LHCN-M2 (cell line): Measurements from ENCODE around the gene MYO7B. TPM values are rescaled to one million over a fixed set of nuclear protein-coding genes. Genes with fewer than 3 reads are reported as not detected.

ENCODE experiments used
- DNase-seq: peaks from one replicate; pipeline ENCODE4 v3.0.0-alpha.2; 2012; ENCODE audit warnings: low read depth
- total RNA-seq: library from RNA; depleted of rRNA; stranded (reverse); fragments of >200 nt; gene quantifications from 2 replicates; pipeline ENCODE4 v1.2.3, GENCODE V29; 2014

The MYO7B gene
- total RNA-seq, 1 experiment from 2014 or later, result 0.29 TPM

DNA sequence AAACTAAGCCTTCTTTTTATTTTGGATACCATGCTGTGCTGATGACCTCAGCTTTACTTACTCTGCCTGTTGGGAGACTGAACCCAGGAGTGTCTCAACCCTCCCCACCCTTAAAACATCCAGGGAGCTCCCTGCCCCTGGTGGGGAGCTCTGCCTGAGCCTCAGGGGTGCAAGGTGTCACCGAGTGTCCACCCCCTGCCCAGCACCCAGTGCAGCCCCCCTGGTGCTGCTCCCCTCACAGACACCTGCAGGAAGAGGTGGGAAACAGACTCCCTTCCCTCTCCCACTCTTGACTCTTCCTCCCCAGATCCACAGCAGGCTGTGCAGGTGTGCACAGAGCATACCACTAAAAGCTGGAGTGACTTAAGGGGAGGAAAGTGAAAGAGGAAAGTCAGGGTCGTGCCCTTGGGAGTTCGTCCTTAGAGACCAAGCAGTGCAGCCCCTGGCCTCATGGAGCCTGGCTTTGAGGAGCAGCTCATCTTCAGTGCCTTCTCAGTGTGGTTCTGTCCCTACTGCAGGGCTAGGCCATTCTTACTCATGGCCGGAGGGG, 51.3 kb downstream of the MYO7B start:
- no peak for DNase-seq

DNA sequence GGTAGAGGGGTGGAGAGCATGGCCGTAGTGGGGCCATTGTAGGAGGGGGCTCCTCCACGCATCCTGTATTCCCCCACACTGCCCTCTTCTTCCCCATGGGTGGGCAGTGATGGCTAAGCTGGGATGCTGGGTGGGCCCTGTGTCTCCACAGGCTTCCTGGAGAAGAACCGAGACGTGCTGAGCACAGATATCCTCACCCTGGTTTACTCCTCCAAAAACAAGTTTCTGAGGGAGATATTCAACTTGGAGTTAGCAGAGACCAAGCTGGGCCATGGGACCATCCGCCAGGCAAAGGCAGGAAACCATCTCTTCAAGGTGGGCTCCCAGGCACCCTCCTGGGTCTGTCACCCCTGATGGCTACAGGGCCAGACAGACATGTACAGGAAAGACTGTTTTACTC, 52.8 kb downstream of the MYO7B start:
- DNase-seq, result no peak

DNA sequence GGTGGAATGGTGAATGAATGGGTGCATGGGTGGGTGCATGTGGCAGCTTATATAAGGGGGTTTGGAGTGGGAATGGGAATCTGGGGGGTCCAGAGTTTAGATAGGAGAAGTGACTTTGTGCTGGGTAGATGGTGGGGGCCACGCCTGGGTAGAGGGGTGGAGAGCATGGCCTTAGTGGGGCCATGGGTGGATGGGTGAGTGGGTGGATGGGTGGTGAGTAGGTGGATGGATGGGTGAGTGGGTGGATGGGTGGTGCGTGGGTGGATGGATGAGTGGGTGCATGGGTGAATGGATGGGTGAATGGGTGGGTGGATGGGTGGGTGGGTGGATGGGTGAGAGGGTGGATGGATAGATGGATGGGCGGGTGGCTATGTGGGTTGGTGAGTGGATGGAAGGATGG, 53.9 kb downstream of the MYO7B start:
- no peak for DNase-seq

DNA sequence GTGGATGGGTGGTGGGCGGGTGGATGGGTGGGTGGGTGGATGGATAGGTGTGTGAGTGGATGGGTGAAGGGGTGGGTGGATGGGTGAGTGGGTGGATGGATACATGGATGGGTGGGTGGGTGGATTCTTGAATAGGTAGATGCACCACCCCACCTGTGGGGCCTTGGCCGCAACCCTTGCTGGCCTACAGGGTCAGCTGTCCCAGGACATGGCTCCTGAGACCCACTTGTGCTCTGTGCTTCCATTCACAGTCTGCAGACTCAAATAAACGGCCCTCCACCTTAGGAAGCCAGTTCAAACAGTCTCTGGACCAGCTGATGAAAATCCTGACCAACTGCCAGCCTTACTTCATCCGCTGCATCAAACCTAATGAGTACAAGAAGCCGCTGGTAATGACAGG, 54.4 kb downstream of the MYO7B start:
- DNase-seq, result no peak

DNA sequence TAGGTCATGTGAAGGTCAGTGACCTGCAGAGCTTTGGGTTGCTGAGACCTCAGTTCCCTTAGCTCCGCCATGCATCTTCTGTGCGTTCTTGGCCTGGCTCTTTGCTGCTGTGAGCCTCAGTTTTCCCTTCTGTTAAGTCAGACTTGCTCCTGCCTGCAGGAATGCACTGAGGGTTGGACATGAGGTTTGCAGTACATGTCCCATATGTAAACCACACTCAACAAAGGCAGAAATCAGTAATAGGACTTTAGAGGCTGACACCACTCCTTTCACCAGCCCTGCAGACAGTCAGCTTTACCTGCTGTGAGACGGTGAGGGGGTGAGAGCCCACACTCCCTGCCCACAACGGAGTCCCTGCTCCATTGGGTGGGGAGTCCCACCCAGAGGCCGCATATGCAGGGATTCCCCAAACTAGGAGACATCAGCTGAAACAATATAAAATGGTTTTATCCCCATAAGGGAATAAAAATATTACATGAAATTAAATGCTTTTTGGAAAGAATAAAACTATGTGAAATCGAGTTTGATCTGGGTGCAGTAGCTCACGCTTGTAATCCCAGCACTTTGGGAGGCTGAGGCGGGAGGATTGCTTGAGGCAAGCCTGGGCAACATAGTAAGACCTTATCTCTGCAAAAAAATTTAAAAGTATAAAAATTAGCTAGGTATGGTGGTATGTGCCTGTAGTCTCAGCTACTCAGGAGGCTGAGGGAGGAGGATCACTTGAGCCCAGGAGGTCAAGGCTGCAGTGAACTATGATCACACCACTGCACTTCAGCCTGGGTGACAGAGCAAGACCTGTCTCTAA, 55.1 kb downstream of the MYO7B start:
- no peak for DNase-seq

DNA sequence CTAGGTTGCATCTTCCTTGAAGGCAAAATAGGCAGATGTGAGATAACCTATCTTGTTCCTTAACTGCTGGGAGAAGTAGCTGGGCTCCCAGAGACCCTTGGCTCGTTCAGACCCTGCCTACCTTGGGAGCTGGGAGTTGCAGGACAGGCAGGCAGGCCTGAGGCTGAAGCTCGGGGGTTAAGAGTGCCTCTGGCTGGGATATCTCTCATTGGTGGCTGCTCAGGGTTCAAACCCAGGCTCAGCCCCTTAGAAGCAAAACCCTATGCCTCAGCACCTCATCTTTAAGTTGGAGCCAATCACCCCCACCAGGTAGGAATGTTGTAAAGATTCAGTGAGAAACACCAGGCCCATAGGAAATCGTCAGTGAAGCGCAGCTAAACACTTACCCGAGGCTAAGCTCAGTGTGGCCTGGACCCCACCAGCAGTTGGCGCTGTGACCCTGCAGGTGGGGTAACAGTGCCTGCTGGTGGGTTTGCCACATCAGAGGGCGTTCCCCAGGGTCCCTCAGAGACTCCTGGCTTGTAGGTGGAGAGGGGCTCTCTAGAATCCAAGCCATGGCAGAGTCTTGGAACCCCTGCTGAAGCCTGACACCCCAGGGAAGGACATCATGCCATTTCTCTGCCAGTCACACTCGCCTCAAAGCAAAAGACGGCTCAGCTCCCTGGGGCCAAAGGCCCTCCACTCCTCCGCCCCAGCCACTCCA, 55.9 kb downstream of the MYO7B start:
- DNase-seq, result peak; percentile 42

DNA sequence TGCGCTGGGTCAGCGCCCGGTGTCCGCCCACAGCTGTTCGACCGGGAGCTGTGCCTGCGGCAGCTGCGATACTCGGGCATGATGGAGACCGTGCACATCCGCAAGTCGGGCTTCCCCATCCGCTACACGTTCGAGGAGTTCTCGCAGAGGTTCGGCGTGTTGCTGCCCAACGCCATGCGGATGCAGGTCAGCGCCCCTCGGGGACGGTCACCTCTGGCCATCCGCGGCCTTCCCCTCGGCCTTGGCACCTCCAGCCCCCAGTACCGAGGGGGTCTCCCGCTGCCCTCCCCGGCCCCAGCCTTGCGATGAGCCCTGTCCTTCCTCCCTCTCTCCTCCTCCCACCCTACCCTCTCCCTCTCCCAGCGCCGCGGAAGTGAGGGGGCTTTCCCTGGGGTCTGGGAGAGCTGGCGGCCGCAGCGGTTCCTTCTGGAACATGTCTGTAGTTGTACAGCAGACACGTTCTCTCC, 57.3 kb downstream of the MYO7B start:
- no peak for DNase-seq

DNA sequence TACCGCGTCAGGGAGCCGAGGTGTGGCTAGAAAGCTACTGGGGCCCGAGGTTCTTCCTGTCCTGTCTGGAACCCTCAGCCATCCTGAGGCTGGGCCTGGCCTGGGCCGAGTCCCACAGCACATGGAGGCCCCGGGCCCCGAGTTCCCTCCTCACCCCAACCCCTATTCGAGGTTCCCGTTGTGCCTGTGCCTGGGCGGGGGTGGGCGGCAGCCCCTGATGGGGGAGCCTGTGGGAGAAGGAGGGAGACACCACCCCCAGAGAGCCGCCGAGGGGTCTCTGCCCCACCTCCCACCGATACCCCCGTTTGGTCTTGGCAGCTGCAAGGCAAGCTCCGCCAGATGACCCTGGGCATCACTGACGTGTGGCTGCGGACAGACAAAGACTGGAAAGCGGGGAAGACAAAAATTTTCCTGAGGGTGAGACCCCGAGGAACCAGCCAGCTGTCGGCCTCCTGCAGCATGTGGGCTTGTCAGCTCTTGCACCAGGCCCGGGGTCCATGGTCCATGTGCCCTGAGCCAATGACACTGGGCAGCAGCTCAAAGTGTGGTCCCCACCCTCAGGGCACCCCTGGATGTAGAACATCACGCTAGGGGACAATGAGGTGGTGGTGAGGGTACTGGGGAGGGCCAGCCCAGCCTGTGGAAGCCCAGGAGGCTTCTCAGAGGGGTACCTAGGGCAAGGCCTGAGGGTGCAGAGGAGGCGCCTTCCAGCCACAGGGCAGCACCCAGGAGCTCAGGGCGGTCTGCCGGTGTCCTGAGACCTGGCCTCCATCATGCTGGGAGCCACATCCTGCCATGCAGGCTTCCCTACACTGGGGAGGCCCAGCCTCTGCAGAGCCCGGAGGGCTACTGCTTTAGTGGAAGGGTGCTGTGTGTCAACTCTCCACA, 58.0 kb downstream of the MYO7B start:
- no peak for DNase-seq

DNA sequence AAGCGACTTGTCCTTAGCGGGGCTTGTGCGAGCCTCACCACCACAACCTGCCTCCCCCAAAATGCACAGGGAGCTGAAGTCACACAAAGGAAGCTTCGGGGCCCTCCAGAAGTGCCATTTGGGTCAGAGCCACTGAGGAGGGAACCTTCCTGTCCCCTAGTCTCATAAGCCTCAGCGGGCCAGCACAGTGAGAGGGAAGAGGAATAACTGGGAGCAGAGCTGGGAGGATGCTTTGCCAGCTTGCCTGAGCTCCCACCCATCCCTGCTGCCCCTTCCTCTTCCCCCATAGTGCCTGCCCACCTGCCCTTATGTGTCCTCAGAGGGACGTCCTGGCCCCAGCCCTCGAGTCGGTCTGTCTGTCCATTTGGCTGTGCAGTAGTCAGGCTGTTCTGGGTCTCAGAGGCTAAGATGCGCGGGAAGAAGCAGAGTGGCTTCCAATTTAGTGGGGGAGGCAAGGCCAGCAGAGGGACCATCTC, 58.7 kb downstream of the MYO7B start:
- no peak for DNase-seq

DNA sequence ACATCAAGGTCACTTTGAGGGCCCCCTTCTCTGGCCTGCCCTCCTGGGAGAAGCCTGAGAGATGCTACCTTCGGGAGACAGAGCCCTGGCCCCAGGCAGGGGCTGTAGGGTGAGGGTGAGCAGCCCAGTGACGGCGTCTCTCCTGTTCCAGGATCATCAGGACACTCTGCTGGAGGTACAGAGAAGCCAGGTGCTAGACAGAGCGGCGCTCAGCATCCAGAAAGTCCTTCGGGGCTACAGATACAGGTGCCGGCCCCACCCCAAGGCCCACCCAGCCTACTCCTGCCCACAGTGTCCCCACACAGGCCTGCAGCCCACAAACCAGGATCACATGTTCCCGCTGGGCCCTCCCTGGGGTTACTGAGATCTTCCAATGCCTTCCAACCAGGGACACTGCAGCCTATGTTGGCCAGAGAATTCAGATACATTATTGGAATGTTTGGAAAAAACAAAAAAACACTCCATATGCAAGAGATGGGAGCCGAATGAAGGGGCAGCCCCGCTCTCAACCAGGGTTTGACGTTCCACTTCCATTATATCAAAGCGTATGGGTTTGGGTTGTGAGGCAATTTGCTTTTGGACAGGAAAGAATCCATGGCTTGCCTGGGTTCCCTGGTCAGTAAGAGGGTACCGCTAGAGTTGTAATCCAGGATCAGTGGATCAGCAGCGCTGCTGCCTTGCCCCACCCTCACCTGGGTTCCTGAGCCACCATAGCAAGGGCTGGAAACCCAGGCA, 61.0 kb downstream of the MYO7B start:
- no peak for DNase-seq

DNA sequence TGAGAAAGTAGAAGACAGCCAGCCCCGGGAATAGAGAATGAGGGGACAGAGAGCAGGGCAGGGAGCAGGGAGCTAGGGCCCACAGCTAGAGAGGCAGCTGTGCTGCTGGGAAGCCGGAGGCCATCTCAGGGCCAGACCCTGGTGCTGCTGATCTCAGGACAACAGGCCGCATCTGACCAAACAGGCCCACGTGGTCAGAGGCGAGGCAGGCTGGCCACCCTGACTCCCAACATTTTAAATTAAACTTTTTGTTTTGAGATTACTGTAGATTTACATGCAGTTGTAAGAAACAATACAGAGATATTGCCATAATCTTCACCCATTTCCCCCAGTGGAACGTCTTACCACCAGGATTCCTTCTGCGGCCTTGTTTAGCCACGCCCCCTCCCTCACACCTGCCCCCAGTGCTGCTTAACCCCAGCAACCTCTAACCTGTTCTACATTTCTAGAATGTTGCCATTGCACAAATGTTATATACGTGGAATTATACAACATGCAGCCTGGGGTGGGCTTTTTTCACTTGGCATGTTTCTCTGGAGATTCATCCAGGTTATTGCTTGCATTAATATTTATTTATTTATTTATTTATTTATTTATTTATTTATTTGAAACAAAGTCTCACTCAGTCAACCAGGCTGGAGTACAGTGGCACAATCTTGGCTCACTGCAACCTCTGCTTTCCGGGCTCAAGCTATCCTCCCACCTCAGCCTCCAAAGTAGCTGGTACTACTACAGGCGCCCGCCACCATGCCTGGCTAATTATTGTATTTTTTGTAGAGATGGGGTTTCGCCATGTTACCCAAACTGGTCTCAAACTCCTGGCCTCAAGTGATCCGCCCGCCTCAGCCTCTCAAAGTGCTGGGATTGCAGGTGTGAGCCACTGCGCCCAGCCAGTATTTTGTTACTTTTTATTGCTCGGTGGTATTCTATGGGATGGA, 61.8 kb downstream of the MYO7B start:
- no peak for DNase-seq

DNA sequence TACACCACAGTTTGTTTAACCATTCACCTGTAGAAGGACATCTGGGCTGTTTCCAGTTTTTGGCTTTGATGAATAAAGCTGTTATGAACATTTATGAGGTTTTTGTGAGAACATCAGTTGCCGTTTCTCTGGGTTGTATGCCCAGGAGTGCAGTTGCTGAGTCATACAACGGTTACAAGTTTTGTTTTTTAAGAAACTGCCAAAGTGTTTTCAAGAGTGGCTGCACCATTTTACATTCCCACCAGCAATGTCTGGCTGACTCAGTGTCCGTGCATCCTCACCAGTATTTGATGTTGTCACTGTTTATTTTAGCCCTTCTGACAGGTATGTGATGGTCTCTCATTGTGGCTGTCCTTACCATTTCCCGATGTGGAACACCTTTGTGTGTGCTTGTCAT, 62.5 kb downstream of the MYO7B start:
- peak; percentile 54 for DNase-seq

DNA sequence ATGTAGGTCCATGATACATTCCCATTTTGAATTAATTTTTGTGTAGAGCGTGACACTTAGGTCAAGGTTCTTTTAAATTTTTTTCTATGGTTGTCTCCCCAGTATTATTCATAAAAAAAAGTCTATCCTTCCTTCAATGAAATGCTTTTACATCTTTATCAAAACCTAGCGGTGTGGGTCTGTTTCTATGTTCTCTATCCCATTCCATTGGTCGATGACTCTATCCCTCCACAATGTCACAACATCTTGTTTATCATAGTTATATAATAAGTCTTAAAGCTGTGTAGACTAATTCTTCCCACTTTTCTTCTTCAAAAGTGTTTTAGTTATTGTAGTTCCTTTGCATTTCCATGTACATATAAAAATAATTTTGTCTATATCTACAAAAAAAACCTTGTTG, 63.2 kb downstream of the MYO7B start:
- DNase-seq, result peak; percentile 26

DNA sequence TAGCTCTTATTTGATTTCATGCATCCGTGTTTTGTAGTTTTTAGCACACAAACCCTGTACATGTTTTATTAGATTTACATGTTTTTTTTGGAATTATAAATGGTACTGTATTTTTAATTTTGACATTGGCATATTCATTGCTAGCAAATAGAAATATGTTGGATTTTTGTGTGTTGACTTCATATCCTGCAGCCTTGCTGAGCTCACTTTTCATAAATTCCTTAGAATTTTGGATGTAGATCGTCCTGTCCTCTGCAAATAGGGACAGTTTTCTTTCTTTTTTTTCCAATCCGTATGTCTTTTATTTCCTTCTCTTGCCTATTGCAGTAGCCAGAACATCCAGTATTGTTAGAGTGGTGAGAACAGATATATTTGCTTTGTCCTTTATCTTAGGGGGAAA, 63.7 kb downstream of the MYO7B start:
- peak; percentile 25 for DNase-seq

DNA sequence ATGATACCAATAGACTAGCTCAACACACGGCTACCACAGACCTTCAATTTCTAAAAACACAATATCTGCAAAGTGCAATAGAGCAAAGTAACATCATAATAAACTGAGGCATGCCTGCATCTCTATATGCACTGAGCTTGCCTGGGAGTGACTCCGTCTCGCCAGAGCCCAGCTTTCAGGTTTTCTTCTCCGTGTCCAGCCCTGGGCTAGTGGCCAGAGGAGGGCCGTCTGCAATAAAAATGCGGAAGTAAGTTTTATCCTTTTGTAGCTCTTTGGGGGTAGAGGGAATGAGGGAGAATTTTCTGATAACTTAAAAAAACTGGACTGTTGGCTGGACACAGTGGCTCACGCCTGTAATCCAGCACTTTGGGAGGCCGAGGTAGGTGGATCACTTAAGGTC, 69.5 kb downstream of the MYO7B start:
- no peak for DNase-seq

DNA sequence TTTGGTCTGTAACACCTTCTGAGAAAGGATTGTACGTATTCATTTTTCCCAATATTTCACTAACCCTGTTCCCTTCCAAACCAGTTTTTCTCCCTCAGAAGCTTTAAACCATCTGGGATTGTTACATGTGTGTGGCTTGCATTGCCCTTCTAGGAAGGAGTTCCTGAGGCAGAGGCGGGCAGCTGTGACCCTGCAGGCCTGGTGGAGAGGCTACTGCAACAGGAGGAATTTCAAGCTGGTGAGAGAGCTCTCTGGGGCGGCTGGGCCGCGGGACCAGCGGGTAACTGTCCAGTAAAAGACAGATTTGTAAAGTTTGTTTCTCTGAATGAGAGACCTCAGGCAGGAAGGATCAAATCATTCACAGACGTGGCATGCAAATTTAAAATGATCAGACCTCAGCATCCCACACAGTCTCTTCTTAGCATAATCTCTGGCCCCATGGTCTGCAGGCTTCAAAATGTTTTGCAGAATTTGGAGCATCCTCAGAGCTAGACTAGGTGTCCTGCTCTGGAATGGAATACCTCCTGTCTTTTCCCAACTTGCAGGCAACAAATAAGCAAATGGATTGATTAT, 70.3 kb downstream of the MYO7B start:
- DNase-seq, result no peak

DNA sequence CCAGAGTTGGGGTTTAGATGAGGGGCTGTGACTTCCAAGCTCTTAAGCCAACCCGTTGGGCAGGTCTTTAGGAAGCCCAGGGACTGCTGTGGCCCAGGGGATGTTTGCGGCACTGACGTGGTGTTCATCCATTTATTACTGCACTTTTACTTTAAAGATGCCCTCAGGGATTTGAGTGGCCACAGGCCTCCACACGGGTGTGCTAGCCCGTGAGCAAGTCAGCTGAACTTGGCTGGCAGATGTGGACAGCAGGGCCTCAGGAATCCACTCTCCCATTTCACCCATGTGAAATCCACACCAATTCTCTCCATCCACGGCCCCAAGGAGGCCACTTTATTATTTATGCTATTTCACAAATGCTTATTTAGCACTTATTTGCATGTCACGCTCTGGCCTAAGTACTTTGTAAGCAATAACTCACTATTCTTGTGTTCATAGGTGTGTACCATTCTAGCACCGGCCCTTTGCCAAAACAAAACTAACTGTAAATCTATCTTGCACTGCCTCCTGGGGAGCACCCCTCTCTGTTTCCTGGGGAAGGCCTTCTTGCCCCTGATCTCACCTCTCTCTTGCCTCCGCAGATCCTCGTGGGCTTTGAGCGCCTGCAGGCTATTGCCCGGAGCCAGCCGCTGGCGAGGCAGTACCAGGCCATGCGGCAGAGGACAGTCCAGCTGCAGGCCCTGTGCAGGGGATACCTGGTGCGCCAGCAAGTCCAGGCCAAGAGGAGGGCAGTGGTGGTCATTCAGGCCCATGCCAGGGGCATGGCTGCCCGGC, 71.3 kb downstream of the MYO7B start:
- DNase-seq, result no peak

DNA sequence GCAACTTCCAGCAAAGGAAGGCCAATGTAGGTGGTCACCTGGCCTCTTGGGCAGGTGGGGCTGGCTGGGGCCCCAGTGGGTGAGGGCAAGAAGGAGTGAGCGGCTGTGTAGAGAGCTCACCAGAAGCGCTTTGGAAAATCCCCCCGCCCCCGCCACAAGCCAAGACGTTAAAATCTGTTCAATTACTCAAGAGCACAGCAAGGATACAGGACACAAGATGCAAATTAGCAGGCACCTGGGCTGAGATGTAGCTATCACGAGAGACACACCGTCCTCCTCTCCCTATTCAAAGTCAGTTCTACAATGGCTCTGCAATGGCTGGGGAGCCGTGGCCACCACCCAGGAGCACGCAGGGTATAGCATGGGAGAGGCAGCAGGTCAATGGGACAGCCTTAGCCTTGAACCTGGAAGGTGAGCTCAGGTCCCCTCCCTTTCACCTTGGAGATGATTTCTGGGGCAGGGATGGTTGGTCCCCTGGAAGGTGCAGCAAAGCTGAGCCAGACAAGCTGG, 72.0 kb downstream of the MYO7B start:
- DNase-seq, result no peak
